ENCODE data around the gene LRRC45.

The LRRC45 gene

DNA sequence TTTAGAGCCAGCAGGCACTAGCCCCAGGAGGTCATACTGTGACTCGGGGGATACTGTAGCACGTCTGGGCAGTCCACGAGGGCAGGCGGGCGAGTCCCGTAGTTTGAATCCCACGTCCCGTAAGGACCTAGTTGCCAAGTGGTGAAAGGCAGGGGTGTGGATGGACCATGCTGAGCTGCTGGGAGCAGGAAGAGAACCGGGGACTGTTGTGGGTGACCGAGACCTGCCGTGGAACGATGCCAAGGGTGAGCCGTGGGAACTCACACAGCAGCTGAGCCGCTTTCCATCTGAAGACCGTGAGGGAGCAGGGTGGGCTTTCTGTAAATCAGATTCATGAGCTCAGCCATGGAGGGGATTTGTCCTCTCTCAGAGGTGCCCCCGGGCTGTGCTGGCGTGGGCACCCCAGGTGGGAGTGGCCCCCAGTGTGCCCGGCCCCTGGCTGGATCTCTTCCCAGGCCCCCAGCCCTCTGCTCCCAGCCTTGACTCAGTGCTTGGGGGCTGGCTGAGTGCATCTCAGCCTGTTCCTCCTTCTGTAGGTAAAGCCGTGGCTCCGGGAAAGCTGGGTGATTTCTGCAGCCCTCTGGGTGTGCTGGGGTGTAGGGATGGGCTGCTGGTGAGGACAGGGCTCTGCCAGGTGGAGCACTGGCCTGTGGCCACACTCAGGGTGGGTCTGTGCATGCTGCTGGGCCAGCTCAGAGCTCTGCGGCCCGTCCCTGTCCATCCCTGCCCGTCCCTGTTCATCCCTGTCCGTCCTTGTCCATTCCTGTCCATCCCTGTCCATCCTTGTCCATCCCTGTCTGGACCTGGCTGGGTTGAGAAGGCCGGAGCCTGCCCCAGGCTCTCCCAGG, 32.0 kb upstream of the LRRC45 start:
- no peaks in the 10 kb centered on the region for H3K27me3 Mint-ChIP-seq
- no peak overlapping the region for H3K27ac Mint-ChIP-seq
- H3K36me3 Mint-ChIP-seq (ENCODE audit: low read depth) = peaks cover 7% of the 10 kb centered on the region
- H3K4me3 Mint-ChIP-seq = no peak overlapping the region
- no peaks in the 10 kb centered on the region for H3K4me1 Mint-ChIP-seq (ENCODE audit: low read depth)
- no peaks in the 10 kb centered on the region for H3K9me3 Mint-ChIP-seq

DNA sequence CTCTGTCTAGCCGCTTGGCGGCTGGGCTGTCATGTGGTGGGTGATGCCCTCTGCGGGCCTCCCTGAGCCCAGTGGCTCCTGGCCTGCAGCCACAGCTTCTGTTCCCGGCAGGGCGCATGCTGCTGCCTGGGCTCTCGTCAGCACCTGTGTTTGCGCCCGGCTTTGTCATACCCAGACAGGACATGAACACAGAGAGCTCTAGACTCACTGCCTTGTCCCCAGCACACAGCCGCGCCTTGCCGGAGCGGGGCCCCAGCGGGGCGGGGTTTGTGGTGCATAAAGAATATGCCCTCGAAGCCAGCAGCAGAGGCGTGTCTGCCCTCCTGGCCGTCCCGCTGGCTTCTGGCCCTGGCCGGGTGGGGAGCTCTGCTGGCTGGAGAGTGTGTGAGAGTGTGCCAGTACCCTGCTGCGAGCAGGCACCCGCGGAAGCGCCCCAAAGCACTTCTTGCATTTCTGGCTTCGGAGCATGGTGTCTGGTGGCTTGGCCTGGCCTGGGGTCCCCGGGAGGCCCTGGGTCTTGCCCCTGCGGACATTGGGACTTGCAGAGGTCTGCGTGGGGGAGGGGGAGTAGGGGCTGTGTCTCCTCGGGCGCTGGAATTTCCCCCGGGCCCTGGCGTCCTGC, 31.3 kb upstream of the LRRC45 start:
- Mint-ChIP-seq H3K4me1 (ENCODE audit: low read depth) (no peaks in the 10 kb centered on the region), H3K36me3 (ENCODE audit: low read depth) (peaks cover 1% of the 10 kb centered on the region), H3K9me3 (no peaks in the 10 kb centered on the region), H3K27me3 (no peaks in the 10 kb centered on the region), H3K4me3 (no peak overlapping the region), H3K27ac (no peak overlapping the region)

DNA sequence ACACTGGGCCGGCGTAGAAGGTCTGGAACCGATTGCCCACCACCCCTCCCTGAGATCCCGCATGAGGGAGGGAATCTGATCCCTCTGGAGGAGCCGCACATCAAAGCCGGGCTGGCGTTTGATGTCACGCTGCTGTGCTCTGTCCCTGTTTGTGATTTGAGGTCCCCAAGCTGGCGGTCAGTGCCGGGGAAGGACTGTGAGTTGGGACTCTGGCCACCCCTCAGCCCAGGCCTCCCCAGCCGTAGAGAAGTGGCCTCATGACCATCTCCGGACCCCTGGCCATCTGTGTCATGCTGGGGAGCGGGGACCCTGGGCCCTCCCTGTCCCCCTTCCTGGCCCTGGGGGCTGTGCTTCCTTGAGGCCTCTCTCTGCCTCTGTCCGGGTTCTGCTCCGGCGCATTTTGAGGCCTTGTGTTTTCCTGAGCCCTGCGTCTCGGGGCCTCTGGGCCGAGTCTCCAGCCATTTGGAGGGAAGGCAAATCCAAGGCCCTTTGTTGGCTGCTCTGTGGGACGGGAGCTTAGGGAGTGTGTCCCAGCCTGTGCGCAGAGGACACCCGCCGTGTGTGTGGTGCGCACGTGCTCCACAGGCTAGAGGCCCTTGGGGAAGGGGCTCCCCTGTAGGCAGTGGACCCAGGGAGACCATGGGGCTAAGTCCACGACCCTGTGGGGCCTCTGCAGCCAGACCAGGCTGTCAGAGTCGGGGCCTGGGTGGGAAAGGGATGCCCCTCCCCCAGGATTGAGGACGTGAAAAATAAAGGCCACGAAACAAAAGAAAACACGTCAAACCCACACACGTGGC, 30.6 kb upstream of the LRRC45 start:
- no peak overlapping the region for H3K27ac Mint-ChIP-seq
- H3K4me3 Mint-ChIP-seq = no peak overlapping the region
- no peaks in the 10 kb centered on the region for H3K9me3 Mint-ChIP-seq
- no peaks in the 10 kb centered on the region for H3K4me1 Mint-ChIP-seq (ENCODE audit: low read depth)
- H3K27me3 Mint-ChIP-seq = no peaks in the 10 kb centered on the region
- no peaks in the 10 kb centered on the region for H3K36me3 Mint-ChIP-seq (ENCODE audit: low read depth)

DNA sequence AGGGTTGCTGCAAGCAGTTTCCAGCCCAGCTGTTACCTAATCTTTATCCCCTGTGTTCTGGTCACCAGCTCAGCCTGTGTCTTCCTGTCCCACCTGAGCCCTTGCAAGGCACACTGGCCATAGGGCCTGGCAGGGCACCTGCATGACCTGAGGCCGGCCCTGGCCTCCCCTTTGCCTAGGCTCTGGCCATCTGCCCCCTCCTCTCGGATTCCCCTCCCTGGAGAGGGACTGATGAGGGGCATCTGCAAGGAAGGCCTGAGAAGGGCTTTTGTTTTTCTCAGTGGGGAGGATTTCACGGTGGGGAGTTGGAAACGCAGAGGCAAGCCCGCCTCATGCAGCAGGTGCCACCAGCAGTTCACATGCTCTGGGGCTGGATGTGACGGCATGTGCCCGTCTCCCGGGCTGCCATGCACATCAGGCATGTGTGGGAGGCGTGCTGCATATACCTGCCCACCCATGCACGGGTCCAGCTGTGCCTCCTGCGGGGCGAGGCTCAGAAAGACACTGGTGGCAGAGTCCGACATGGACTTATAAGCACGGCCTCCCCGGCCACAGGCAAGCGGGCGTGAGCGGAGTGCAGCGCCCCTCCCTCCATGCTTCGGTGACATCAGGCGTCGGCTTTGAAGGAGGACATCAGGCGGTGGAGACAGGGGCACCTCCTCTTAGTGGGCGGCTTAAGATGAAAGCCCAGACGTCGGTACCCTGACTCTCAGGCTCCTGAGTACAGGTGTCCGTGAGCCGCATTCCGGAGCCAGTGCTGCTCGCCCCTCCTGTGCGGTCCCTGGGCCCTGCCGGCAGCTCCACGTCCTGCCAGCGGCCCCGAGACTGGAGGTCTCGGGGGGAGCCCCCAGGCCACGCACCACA, 29.1 kb upstream of the LRRC45 start:
- Mint-ChIP-seq H3K27me3 (no peaks in the 10 kb centered on the region), H3K36me3 (ENCODE audit: low read depth) (no peaks in the 10 kb centered on the region), H3K4me1 (ENCODE audit: low read depth) (no peaks in the 10 kb centered on the region), H3K4me3 (no peak overlapping the region), H3K9me3 (no peaks in the 10 kb centered on the region), H3K27ac (no peak overlapping the region)

DNA sequence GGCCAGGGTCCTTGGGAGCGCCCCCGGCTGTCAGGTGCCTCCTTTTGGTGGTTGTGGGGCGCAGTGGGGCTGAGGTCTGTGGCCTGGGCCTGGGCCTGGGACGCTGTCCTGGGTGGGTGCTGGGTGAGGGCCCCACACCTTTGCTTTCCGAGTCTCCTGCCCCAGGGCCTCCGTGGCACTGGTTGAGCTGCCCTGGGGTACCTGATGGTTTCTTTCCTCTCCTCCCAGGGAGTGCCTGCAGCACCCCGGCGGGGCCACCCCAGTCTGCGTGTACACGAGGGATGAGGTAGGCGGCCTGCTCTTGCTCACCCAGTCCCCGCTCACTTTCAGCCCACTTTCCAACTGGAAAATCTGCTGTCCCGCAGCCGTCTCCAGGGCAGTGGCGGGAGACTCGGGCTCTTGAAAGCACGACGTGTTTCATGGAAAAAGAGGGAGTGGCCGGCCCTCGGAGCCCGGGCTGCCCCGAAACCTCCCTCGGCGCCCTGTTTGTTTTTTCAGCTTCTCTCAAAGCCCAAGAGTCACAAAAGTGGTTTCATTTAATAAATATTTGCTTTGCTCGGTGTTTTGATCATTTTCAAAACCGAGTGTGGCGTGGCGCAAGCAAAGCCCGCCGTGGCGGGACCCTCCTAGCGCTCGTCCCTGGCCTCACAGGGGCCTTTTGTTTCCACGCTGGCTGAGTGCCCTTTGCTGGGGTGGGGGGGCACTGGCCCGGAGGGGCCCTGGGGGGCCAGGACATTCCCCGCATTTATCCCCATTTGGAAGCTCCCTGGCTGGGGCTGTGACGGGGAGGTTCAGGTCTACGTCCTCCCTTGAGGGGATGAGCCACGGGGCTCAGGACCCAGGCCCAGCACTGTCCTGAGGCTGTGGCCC, 28.3 kb upstream of the LRRC45 start:
- Mint-ChIP-seq H3K4me3 (no peak overlapping the region), H3K27ac (no peak overlapping the region), H3K27me3 (no peaks in the 10 kb centered on the region), H3K9me3 (no peaks in the 10 kb centered on the region), H3K4me1 (ENCODE audit: low read depth) (no peaks in the 10 kb centered on the region), H3K36me3 (ENCODE audit: low read depth) (no peaks in the 10 kb centered on the region)

DNA sequence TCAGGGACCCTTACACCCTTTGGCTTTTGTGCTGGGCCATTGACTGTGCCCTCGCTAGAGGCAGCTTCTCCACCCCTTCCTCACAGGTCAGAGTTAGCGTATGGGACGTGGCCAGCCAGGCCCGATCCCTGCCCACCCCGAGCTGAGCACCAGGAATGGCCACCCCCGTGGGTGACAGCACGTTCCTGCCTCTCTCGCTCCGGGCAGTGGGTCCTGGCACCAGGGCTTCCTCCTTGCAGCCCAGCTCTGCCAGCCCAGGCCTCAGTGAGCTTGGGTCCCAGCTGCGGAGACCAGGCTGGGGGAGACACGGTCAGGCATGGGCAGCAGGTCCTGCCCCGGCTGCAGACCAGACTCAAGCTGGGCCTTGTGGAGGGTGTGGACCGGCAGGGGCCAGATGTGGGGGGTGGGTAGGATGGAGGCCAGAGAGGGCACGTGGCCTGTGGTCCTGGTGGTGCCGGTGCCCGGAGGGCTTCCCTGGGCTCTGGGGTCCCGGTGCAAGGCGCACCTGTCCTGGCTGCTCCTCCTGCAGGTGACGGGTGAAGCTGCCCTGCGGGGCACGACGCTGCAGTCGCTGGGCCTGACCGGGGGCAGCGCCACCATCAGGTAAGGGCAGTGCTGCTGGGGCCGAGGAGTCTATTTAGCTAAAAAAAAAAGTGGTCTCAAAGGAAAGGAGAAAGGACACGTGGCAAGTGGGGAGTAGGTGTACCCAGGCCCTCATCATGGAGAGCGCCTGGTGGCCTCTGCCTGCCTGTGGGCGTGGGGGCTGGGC, 27.5 kb upstream of the LRRC45 start:
- Mint-ChIP-seq H3K9me3 (no peaks in the 10 kb centered on the region), H3K4me3 (no peak overlapping the region), H3K27ac (no peak overlapping the region), H3K27me3 (no peaks in the 10 kb centered on the region), H3K36me3 (ENCODE audit: low read depth) (no peaks in the 10 kb centered on the region), H3K4me1 (ENCODE audit: low read depth) (no peaks in the 10 kb centered on the region)

DNA sequence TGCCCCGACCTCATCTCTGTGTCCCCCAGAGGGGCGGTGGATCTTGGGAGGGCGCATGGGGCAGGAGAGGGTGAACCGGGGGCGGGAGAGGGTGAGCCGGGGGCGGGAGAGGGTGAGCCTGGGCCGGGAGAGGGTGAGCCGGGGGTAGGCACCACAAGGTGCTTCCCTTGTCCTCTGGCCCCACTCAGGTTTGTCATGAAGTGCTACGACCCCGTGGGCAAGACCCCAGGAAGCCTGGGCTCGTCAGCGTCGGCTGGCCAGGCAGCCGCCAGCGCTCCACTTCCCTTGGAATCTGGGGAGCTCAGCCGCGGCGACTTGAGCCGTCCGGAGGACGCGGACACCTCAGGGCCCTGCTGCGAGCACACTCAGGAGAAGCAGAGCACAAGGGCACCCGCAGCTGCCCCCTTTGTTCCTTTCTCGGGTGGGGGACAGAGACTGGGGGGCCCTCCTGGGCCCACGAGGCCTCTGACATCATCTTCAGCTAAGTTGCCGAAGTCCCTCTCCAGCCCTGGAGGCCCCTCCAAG, 26.8 kb upstream of the LRRC45 start:
- Mint-ChIP-seq H3K27me3 (no peaks in the 10 kb centered on the region), H3K4me1 (ENCODE audit: low read depth) (no peaks in the 10 kb centered on the region), H3K4me3 (no peak overlapping the region), H3K36me3 (ENCODE audit: low read depth) (no peaks in the 10 kb centered on the region), H3K27ac (no peak overlapping the region), H3K9me3 (no peaks in the 10 kb centered on the region)

DNA sequence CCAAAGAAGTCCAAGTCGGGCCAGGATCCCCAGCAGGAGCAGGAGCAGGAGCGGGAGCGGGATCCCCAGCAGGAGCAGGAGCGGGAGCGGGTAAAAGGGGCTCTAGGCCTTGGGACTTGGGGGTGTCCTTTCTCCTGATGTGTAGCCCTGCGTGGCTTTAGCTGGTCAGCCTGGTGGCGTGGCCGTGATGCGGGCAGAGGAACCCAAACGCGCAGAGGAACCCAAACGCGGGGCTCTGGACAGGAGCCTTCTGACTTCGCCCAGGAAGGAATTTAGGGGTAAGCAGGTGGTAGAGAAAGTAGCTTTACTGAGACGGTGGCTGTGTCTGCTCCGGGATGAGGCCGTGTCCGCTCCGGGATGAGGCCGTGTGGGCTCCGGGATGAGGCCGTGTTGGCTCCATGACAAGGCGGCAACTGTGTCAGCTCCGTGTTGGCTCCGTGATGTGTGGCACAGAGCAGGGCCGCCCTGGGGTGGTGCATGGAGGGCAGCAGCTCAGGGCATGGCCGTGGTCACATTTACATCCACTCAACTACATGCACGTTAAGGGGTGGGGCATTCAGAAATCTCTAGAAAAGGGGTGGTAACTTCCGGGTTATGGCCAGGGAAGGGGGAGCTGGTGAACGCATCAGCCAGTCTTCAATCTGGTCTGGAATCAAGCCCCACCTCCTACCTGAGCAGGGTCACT, 26.2 kb upstream of the LRRC45 start:
- Mint-ChIP-seq H3K36me3 (ENCODE audit: low read depth) (no peaks in the 10 kb centered on the region), H3K27ac (no peak overlapping the region), H3K4me3 (no peak overlapping the region), H3K9me3 (no peaks in the 10 kb centered on the region), H3K4me1 (ENCODE audit: low read depth) (no peaks in the 10 kb centered on the region), H3K27me3 (no peaks in the 10 kb centered on the region)

DNA sequence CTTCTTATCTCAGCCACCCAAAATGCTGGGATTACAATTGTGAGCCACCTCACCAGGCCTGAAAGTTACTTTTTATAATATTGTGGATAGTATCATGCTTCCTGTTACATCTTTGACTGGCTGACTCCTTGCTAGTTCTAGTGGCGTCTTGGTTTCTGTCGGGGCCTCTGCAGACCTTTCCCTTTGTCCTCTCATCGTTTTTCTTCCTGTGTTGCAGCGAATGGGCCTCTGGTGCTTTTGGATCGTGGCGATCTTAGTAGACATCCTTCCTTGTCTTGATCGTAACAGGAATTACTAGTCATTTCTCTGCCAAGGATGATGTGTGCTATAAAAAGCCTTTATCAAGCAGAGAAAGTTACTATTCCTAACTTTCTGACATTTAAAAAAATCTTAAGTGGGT, 24.9 kb upstream of the LRRC45 start:
- Mint-ChIP-seq H3K4me3 (no peak overlapping the region), H3K4me1 (ENCODE audit: low read depth) (peaks cover 4% of the 10 kb centered on the region)

DNA sequence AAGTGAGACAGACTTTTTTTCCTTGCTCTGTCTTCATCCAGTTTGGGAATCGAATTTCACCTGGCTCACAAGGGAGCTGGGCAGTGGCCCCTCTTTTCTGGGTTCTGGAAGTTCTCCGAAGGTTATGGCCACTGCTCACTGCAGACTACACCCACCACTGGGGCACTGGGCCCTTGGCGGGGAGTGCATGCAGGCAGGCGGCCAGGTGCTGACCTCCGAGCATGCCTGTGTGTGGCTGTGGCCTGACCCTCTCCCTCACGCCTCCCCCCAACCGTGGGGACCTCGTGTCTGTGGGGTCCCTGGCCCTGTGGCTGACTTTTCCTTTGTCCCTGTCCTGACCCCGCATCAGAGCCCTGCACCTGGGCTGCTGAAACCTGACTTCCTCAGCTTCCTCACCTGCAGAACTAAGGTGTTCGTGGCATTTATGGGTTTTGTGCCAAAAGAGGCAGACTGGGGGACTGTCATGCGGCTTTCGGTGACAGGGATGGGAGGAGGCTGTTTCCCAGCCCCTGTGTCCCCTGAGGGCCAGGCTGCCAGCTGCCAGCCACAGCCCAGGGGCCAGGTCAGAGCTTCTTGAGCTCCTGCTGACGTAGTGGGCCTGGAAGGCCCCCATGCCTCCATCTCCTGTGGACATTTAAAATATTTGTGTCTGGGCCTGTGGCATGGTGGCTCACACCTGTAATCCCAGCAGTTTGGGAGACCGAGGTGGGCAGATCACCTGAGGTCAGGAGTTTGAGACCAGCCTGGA, 24.2 kb upstream of the LRRC45 start:
- Mint-ChIP-seq H3K27ac (no peak overlapping the region), H3K27me3 (no peaks in the 10 kb centered on the region), H3K9me3 (no peaks in the 10 kb centered on the region), H3K4me1 (ENCODE audit: low read depth) (peaks cover 7% of the 10 kb centered on the region), H3K36me3 (ENCODE audit: low read depth) (no peaks in the 10 kb centered on the region), H3K4me3 (no peak overlapping the region)

More for the DNA sequence above, 24.9 kb upstream of the LRRC45 start:
- Mint-ChIP-seq H3K9me3 (no peaks in the 10 kb centered on the region), H3K36me3 (ENCODE audit: low read depth) (no peaks in the 10 kb centered on the region), H3K27me3 (no peaks in the 10 kb centered on the region), H3K27ac (no peak overlapping the region)

DNA sequence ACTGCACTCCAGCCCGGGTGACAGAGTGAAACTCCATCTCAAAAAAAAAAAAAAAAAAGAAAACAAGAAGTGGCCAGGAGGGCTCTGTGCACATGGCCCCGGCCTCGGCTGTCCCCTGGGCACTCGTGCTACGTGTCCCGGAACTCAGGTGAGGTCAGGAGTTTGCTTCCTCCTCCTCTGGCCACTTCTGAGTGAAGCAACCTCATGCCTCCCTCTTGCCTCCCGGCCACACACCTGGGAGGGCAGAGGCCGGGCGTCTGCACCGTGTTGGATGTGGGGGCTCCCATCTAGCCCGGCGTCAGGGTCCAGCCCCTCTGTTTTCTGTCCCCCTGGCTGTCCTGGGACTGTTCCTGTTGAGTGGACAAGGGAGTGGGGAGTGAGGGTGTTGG, 23.5 kb upstream of the LRRC45 start:
- H3K4me1 Mint-ChIP-seq (ENCODE audit: low read depth) = peaks cover 7% of the 10 kb centered on the region
- no peaks in the 10 kb centered on the region for H3K36me3 Mint-ChIP-seq (ENCODE audit: low read depth)
- no peak overlapping the region for H3K4me3 Mint-ChIP-seq
- H3K27ac Mint-ChIP-seq = no peak overlapping the region
- H3K9me3 Mint-ChIP-seq = no peaks in the 10 kb centered on the region
- H3K27me3 Mint-ChIP-seq = no peaks in the 10 kb centered on the region

Data from stimulated activated naive CD8-positive, alpha-beta T cell treated with anti-CD3 and anti-CD28 coated beads, Interleukin-15, Interleukin-2, amounts not matched to agents 100 ng/mL and 50 ng/mL, for 24 hours (primary cell).